GM19397 (cell line): ENCODE measurements around the gene CA12.

ENCODE experiments used
- ATAC-seq: cut with Tn5 transposase; IDR thresholded peaks from one replicate; pipeline ENCODE4 v1.9.1; 2021; ENCODE audit warnings: mild to moderate bottlenecking, moderate library complexity; ENCODE audit not compliant: unreplicated experiment

CA12 gene

GRCh38 chr15:63313825-63314224, 67.8 kb downstream of the CA12 start:
- no peak for ATAC-seq

- no peak for ATAC-seq
These were observed 69.4 kb downstream of the CA12 start for GRCh38 chr15:63312286-63312685.

DNA sequence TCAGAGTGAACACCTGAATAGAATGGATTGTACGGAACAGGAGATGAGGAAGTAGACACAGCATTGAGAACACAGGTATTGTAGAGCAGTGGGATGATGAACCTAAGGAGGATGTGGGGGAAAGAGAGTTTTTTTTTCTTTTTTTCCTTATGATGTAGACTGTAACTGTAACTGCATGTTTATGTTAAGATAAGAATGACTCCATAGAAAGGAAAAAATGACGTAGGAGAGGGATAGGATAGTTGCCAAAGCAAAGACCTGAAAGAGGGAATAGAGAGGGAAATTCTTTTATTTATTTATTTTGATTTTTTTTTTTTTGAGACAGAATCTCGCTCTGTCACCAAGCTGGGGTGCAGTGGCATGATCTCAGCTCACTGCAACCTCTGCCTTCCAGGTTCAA, 71.0 kb downstream of the CA12 start:
- ATAC-seq = no peak

DNA sequence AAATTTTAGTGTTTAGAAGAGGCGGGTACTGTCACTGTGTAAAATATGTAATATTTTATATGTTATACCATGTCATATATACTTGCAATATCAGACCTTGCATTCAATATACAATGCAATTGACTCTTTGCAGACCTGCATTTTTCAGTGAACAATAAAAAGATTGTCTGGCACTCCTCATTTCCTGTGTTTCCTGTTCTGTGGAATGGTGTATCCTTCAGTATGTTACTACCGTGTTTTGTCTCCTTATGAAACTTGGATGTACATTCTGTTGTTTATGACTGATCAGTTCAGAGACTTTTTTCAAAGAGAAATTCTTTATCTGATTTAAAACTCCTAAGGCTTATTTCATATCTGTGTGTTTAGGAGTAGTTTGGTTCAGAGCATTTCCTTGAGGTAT, 72.7 kb downstream of the CA12 start:
- ATAC-seq = no peak

DNA sequence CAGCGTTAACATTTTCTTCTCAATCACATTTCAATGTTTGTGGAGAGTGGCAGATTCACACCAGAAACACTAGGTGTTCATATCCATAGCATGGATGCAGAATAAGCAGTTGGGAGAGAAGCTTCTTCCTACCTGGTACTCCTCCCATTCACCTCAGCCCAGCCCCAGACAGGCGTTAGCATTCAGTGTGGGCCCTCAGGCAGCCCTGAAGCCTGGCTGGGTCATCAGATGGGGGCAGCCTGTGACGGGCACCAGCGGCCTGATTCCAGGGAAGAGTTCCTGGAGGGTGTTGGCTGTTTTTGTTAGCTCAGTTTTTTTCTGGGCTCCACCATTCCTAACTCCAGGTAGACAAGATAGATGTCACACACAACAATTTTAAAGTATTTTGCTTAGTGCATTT, 73.2 kb downstream of the CA12 start:
- no peak for ATAC-seq

- no peak for ATAC-seq
These were observed 75.1 kb downstream of the CA12 start for GRCh38 chr15:63306492-63307073.

DNA sequence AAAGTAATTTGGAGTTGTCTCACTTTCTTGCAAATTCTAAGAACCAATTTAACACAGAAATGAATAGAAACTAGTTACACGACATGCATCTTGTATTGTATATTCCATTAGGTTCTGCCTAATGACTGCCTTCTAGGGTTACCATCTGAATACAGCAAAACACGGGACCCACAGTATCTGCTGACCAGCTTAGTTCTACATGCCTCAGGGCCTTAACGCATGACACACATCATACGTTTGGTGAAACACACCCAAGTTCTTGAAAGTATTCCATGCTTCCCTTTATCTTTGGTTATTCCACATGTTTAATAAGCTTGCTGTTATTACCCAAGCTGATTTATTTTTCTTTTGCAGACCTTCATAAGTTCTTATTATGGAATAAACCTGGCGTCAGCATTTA, 76.4 kb downstream of the CA12 start:
- ATAC-seq = no peak

DNA sequence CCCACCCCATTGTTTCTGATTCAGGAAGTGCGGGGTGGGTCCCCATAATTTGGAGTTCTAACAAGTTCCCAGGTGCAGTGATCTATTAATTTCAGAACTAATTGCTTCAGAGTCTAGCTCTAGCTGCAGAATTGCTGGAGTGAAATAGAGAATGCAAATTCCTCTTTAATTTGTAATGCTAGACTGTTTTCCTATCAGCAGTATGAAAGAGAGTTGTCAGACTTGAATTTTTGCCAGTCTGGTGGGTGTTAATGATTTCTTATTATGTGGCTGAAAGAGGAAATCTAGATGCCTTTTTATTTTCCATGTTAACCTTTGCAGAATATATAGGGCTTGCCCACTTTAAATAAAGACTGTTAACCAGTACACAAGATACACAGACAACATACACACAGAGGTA, 80.6 kb downstream of the CA12 start:
- no peak for ATAC-seq

DNA sequence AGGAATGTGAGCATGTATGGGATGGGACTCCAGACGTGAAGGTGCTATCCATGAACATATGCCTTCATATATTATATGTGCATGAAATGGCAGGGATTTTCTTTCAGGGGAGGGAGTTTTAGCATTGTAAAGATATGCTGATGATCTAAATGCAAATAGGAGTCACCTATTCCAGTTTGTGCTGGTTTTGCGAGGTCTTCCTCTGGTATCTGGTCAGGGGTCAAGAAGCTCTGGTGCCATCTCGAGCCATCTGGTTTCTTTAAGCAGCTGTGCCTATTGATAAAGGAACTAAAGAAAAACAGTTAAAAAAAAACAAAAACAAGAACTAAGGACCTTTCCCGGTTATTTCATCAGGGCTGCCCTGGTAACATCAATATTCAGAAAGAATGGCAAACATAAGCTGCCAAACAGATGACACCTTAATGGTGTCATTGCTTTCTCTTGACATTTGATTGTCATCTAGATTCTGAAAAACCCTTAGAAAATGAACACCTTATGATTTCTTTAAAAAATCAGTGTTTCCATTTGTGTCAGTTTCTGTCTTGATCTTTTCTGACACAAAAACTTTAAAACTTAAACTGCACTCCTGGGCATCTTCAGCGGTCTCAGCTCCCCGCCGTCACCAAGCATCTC, 81.6 kb downstream of the CA12 start:
- ATAC-seq = no peak

DNA sequence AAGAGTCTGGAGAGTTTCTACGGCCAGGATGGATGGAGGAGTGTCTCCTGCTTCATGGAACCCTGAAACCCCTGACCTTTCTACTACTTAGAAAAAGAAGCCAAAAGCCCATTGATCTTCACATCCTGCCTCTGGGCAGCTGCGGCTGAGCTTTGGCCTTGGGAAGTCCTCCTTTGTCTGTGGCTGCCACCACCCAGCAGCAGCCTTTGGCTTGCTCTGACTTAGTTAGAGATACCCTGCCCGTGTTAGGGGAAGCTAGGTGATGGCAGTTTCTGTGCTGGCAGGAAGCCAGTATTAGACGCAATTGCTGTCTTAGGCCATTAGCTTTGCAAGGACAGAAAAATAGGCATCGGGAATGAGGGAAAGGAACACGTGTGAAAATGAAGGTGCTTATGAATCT, 85.5 kb downstream of the CA12 start:
- ATAC-seq = no peak

DNA sequence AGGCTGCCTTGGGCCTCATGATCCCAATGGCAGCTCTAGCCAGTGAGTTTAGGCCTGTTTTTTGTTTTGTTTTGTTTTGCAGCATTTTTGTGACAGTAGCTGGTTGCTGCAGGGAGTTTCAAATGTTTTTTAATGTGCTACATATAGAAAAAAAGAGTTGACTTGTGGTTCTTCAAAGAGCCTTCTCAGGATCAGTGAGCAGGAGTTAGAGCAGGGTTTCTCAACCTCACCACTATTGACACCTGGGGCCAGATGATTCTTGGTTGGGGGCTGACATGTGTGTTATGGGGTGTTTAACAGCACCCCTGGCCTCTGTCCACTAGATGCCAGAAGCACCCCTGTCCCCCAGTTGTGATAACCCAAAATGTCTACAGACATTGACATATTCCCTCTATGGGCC, 86.3 kb downstream of the CA12 start:
- no peak for ATAC-seq

DNA sequence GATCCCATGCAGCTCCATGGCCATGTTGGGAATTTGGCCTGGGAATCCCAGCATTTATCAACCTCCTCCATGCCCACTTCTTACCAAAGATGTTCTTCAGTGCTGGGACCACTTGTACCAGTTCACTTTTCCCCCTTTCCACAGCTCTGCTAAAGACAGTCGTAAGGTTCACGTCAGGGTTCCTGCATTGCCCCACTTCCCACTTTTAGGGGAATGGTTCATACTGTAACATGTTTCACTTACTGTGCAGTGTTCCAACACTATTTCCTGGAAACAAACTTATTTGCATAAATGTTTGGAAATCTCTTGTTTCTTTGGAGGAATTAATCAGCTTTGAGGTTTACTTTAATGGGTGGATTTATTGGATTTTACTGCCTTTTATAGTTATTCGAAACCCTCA, 87.3 kb downstream of the CA12 start:
- ATAC-seq = no peak

- ATAC-seq = no peak
These were observed 88.9 kb downstream of the CA12 start for GRCh38 chr15:63292771-63293170.

GRCh38 chr15:63292241-63292640, 89.4 kb downstream of the CA12 start:
- no peak for ATAC-seq

DNA sequence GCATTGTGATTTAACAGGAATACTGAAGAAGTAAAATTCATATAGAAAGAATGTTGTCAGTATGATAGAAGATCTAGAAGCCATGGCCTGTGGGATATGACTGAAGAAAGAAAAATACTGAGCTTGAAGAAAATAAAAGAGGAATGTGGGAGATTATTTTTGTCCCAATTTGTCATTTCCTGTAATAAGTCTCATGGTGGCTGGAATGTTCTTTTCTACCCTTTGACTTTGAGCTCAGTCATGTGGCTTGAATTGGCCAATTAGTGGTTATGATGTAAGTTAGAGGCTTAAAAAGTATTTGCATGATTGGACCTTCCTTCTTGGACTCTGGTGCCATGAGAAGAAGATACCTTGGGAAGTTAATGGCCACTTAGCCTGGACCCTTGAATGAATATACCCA, 90.1 kb downstream of the CA12 start:
- ATAC-seq = no peak

- ATAC-seq = no peak
These were observed 92.8 kb downstream of the CA12 start for GRCh38 chr15:63288778-63289378.

DNA sequence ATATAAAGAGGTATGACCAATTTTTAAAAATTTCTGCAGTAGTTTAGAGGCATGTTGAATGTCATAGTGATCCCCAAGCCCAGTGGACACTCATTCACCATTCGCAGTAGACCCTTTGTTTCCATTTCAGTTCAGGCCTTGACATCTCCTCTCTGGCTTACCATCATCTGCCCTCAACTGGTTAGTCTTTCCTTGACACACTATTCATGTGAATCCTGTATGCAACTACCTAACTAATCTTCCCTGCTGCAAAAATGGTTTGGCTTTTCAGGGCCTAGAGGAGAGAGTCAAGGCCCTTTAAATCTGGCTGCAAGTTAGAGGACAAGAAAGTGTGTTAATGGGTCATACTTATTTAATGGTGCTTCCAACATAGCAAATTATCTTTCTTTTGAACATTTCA, 93.3 kb downstream of the CA12 start:
- no peak for ATAC-seq

DNA sequence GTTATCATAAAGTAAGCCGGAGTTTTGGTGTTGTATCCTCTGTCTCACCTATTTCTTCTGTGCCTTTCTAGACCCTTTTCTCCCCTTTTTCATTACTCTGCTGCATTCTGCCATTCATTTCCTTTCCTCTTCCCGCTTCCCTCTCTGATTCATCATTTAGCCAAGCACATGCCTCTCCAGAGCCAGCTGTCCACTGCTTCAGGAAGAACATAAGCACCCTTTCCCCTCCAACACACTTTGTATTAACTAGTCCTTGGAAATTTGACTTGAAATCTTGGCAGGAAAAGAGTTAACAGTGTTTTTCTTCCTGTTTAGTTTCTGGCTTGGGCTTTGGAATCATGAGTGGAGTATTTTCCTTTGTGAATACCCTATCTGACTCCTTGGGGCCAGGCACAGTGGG, 94.5 kb downstream of the CA12 start:
- no peak for ATAC-seq

GRCh38 chr15:63284335-63284734, 97.3 kb downstream of the CA12 start:
- no peak for ATAC-seq

- no peak for ATAC-seq
These were observed 98.5 kb downstream of the CA12 start for GRCh38 chr15:63283126-63283525.

DNA sequence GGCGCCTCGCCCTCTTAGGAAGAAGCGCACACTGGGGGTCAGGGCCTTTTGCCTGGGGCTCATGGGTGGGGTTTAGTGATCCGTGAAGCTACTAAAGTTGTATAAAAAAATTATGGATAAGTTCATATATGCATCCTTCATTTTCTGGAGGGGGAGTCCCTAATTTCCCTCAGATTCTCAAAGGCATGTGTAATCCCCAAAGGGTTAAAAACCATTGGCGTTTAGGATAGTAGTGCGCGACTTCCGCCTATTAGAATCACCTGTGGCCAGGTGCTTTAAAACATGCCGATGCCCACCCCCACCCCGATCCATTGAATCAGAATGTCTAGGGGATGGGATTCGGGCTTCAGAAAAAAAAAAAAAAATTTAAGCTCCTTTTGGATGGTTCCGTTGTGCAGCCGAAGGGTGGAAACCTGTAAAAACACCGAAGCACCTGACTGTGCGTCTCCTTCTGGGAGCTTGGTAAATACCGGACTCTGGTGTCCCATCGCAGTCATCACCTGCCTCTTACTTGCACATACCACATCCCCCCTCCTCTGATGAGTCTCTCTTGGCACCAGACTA, 103.7 kb downstream of the CA12 start:
- ATAC-seq = no peak
